HEK293T (cell line): ENCODE data around the gene SHOX.
"Not testable (repeated sequence)": the region's sequence is repeated elsewhere in the genome, so short reads cannot be mapped to it uniquely, and the experiment has no call there.

Experiments
- CTCF ChIA-PET: fragments of 350-600 bp; formaldehyde crosslinking; extraction: SDS; loops from one replicate; lab custom pipeline; 2021; ENCODE audit warnings: antibody characterized with exemption, inconsistent platforms; lab: Yijun Ruan, JAX
- POLR2A ChIA-PET: fragments of 350-600 bp; formaldehyde crosslinking; extraction: SDS; loops from one replicate; lab custom pipeline; 2020; ENCODE audit warnings: antibody characterized with exemption, inconsistent platforms; lab: Yijun Ruan, JAX
- DNase-seq: peaks from one replicate; pipeline ENCODE4 v3.0.0; 2012; ENCODE audit warnings: mixed read lengths; ENCODE audit errors: extremely low spot score
- ARNT ChIP-seq: fragments of 450-650 bp; IDR thresholded peaks from 2 replicates; pipeline ENCODE4 v1.6.1; 2017; ENCODE audit warnings: mild to moderate bottlenecking
- BHLHE40 ChIP-seq: fragments of 450-650 bp; IDR thresholded peaks from 2 replicates; pipeline ENCODE4 v1.6.1; 2016; ENCODE audit warnings: mild to moderate bottlenecking, moderate library complexity, borderline replicate concordance
- CTBP1 ChIP-seq: fragments of 450-650 bp; IDR thresholded peaks from 2 replicates; pipeline ENCODE4 v1.6.1; 2016; ENCODE audit warnings: borderline replicate concordance
- ELF4 ChIP-seq: fragments of 450-650 bp; IDR thresholded peaks from 2 replicates; pipeline ENCODE4 v1.6.1; 2017; ENCODE audit warnings: antibody characterized with exemption
- FOXA1 ChIP-seq: fragments of 450-650 bp; IDR thresholded peaks from 2 replicates; pipeline ENCODE4 v1.6.1; 2016; ENCODE audit warnings: mild to moderate bottlenecking
- FOXK2 ChIP-seq: fragments of 450-650 bp; IDR thresholded peaks from 2 replicates; pipeline ENCODE4 v1.6.1; 2016; ENCODE audit warnings: mild to moderate bottlenecking
- FOXM1 ChIP-seq: fragments of 450-650 bp; IDR thresholded peaks from 2 replicates; pipeline ENCODE4 v1.6.1; 2017; ENCODE audit warnings: mild to moderate bottlenecking, borderline replicate concordance
- HDGF ChIP-seq: fragments of 450-650 bp; IDR thresholded peaks from 2 replicates; pipeline ENCODE4 v1.6.1; 2017; ENCODE audit warnings: antibody characterized with exemption, borderline replicate concordance
- L3MBTL2 ChIP-seq: fragments of 450-650 bp; conservative IDR thresholded peaks from 2 replicates; pipeline ENCODE4 v1.6.1; 2016; ENCODE audit warnings: mild to moderate bottlenecking
- LEF1 ChIP-seq: fragments of 450-650 bp; IDR thresholded peaks from 2 replicates; pipeline ENCODE4 v1.6.1; 2017; ENCODE audit warnings: mild to moderate bottlenecking, borderline replicate concordance
- NFRKB ChIP-seq: fragments of 450-650 bp; IDR thresholded peaks from 2 replicates; pipeline ENCODE4 v1.6.1; 2016; ENCODE audit warnings: mild to moderate bottlenecking, moderate library complexity
- SP1 ChIP-seq: fragments of 450-650 bp; IDR thresholded peaks from 2 replicates; pipeline ENCODE4 v1.6.1; 2017
- SUZ12 ChIP-seq: fragments of 450-650 bp; IDR thresholded peaks from 2 replicates; pipeline ENCODE4 v1.6.1; 2016; ENCODE audit warnings: mild to moderate bottlenecking
- TARDBP ChIP-seq: fragments of 450-650 bp; IDR thresholded peaks from 2 replicates; pipeline ENCODE4 v1.6.1; 2016
- ZNF384 ChIP-seq: fragments of 450-650 bp; IDR thresholded peaks from 2 replicates; pipeline ENCODE4 v1.6.1; 2016
- TF ChIP-seq, protein P1 (sequence below): fragments of 450-650 bp; IDR thresholded peaks from 2 replicates; pipeline ENCODE4 v1.6.1; 2016

Gene SHOX

DNA sequence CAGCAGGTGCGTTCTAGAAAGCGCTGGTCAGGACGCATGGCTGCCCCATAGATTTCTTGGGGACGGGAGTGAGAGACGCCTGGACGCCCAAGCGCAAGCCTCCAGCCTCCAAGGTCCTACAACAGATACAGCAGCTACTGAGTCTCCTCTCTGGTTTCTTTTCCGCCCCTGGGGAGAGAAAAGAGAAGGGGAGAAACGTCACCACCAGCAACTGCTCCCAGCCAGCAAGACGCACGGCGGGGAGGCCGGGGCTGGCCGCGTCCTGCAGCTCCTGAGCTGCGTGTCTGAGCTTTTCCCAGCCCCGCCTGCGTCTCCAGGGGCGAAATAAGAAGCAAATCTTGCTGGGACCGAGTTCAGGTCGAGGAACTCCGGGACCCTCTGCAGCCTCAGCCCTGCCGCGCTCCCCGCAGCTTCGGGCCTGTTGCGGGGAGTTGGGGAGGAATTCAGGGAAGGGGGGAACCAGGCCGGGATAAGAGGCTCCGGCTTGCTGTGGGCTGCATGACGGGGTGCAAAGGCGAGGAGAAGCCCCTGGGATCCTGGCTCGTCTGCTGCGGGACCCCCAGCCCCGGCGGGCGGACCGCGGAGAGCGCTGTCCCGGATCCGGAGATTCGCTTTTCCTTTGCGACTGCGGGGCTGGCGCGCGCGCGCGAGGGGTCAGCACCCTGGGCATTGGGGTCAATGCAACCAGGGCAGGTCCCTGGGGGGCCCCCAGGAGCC, 6.8 kb upstream of the SHOX start:
- CTCF ChIA-PET = no interaction called here
- TF ChIP-seq TARDBP (no peak), FOXM1 (no peak), LEF1 (no peak), FOXK2 (no peak), CTBP1 (no peak), FOXA1 (no peak), ELF4 (no peak), SUZ12 (no peak), HDGF (no peak), ZNF384 (no peak), NFRKB (no peak), BHLHE40 (no peak), ARNT (no peak), SP1 (no peak)
- TF ChIP-seq, protein P1, sequence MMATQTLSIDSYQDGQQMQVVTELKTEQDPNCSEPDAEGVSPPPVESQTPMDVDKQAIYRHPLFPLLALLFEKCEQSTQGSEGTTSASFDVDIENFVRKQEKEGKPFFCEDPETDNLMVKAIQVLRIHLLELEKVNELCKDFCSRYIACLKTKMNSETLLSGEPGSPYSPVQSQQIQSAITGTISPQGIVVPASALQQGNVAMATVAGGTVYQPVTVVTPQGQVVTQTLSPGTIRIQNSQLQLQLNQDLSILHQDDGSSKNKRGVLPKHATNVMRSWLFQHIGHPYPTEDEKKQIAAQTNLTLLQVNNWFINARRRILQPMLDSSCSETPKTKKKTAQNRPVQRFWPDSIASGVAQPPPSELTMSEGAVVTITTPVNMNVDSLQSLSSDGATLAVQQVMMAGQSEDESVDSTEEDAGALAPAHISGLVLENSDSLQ = no peak
- DNase-seq = peak; percentile 35
- POLR2A ChIA-PET = no interaction called here

DNA sequence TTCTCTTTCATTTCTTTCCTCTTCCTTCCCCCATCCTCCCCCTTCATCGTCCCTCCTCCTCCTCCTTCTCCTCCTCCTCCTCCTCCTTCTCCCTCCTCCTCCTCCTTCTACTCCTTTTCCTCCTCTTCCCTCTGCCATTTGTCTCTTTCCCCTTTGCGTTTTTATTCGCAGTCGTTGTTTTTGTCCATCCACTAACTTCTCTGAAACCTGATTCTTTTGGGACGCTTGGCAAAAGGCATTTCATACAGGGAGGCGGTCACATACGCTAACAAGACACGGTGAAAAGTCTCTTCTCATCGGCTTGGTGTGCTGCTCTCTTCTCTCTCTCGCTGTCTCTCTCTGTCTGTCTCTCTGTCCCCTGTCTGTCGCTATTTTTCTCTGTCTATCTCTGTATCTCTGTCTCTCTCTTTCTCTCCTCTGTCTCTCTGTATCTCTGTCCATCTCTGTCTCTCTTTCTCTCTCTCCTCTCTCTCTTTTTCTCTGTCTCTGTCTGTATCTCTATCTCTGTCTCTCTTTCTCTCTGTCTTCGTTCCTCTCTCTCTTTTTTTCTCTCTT, 5.4 kb upstream of the SHOX start:
- TF ChIP-seq ZNF384 (no peak), NFRKB (no peak), ELF4 (no peak), L3MBTL2 (no peak), SP1 (no peak), ARNT (no peak), FOXA1 (no peak), BHLHE40 (no peak), CTBP1 (no peak), LEF1 (no peak), HDGF (no peak), FOXM1 (no peak), FOXK2 (no peak), SUZ12 (no peak), TARDBP (no peak)
- TF ChIP-seq, protein P1 = no peak
- ChIA-PET CTCF (no interaction called here), POLR2A (no interaction called here)
- DNase-seq = no peak

DNA sequence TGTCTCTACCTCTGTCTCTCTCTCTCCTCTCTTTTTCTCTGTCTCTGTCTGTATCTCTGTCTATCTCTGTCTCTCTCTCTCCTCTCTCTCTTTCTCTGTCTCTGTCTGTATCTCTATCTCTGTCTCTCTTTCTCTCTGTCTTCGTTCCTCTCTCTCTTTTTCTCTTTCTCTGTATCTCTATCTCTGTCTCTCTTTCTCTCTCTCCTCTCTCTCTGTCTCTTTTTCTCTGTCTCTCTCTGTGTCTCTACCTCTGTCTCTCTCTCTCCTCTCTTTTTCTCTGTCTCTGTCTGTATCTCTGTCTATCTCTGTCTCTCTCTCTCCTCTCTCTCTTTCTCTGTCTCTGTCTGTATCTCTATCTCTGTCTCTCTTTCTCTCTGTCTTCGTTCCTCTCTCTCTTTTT, 4.5 kb upstream of the SHOX start:
- POLR2A ChIA-PET = not testable (repeated sequence)

DNA sequence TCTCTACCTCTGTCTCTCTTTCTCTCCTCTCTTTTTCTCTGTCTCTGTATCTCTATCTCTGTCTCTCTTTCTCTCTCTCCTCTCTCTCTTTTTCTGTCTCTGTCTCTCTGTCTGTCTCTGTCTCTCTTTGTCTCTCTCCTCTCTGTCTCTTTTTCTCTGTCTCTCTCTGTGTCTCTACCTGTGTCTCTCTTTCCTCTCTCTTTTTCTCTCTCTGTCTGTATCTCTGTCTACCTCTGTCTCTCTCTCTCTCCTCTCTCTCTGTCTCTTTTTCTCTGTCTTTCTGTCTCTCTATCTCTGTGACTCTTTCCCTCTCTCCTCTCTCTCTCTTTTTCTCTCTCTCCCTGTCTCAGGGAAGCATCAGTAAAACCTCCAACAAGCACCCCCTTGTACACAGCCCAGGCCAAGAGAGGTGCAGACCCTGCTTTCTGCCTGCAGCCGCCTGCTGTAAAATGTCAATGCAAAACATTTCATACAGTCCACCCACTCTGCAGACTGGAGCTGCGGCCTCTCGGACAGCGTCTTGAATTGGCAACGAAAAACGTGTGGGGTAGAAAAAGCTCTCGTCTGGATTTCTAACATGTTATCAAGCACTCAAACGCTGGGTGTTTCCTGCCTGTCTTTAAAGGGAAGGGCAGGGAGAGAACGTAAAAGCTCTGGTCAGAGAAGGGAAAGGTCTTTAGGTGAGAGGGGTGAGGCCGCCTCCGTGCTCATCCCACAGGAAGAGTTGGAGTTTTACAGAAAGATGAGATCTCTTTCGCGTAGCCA, 3.7 kb upstream of the SHOX start:
- POLR2A ChIA-PET = no interaction called here
- CTCF ChIA-PET = no interaction called here
- DNase-seq = no peak
- no peak for TF ChIP-seq LEF1
- TF ChIP-seq ZNF384 = no peak
- TF ChIP-seq BHLHE40 = no peak
- no peak for TF ChIP-seq SUZ12
- no peak for TF ChIP-seq NFRKB
- TF ChIP-seq FOXM1 = no peak
- TF ChIP-seq ARNT = no peak

More for the DNA sequence above, 4.5 kb upstream of the SHOX start:
- DNase-seq, CTCF ChIA-PET: not testable (repeated sequence)

DNA sequence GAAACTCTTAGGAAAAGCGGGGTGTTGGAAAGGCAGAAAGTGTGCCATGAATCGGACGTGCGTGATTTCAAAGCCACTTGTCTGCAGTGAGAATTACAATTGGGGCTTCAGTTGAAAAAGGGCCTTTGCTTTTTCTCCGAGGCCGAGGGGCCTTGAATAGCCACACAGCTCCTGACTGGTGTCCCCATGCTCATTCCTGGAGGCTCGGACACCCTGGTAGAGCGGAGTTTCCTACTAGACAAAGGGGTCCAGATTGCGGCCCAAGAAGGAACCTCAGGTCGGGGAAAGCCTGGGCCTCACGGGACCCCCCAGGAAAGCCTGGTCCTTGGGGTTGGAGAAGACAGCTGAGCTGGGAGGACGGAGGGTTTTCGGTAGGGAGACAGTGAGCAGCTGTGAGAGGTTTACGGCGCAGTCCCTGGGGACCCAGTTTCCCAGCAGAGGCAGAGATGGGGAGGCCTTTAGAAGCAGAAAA, 3.0 kb upstream of the SHOX start:
- no peak for DNase-seq
- POLR2A ChIA-PET = no interaction called here
- CTCF ChIA-PET = no interaction called here
- TF ChIP-seq ZNF384 = no peak
- no peak for TF ChIP-seq SUZ12
- no peak for TF ChIP-seq L3MBTL2

DNA sequence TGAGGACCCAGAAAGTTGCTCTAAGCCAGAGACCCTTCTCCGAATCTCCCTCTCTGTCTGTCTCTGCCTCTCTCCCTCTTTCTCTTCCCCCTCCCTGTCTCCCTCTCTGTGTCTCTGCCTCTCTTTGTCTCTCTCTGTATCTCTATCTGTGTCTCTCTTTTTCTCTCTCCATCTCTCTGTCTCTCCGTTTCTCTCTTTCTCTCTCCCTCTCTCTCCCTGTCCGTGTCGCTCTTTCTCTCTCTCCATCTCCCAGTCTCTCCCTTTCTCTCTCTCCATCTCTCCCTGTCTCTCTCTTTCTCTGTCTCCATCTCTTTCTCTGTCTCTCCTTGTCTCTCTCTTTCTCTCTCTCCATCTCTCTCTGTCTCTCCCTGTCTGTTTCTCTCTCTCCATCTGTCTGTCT, 2.6 kb upstream of the SHOX start:
- no peak for DNase-seq
- ChIA-PET POLR2A (no interaction called here), CTCF (no interaction called here)
- TF ChIP-seq LEF1 (no peak), NFRKB (no peak), TARDBP (no peak), ZNF384 (no peak), SP1 (no peak), SUZ12 (no peak), L3MBTL2 (no peak), ARNT (no peak), FOXA1 (no peak), CTBP1 (no peak), BHLHE40 (no peak), HDGF (no peak)
